Upper lobe of left lung (tissue), 6 donors: ENCODE measurements around the gene CPNE5. TPM values are rescaled to one million over a fixed set of nuclear protein-coding genes. Genes with fewer than 3 reads are reported as not detected.

Source experiments
- ATAC-seq, 2 donors: fragments of 200-7000 bp; cut with Tn5 transposase; one replicate each; pipeline ENCODE4 v1.9.1; 2022; ENCODE audit warnings: mild to moderate bottlenecking in 2 of 2, moderate library complexity in 2 of 2; ENCODE audit not compliant: low FRiP score in 2 of 2
- DNase-seq, 2 donors: peaks; one replicate each; pipeline ENCODE4 v3.0.0-alpha.2; 2019 to 2020
- H3K27ac ChIP-seq, 4 donors: fragments of 200-600 bp; sonication (generic); one replicate each; pipeline ENCODE4 v1.5.1; 2016 to 2019
- H3K27me3 ChIP-seq, 4 donors: fragments of 200-600 bp; sonication (generic); one replicate each; pipeline ENCODE4 v1.5.1; 2017 to 2019
- H3K36me3 ChIP-seq, 4 donors: fragments of 200-600 bp; sonication (generic); one replicate each; pipeline ENCODE4 v1.5.1; 2016 to 2019
- H3K4me1 ChIP-seq, 4 donors: fragments of 200-600 bp; sonication (generic); one replicate each; pipeline ENCODE4 v1.5.1; 2018 to 2019
- H3K4me3 ChIP-seq, 4 donors: fragments of 200-600 bp; sonication (generic); one replicate each; pipeline ENCODE4 v1.5.1; 2017 to 2019; ENCODE audit warnings: mild to moderate bottlenecking in 2 of 4, moderate library complexity in 1 of 4
- H3K9me3 ChIP-seq, 4 donors: fragments of 200-600 bp; sonication (generic); one replicate each; pipeline ENCODE4 v1.5.1; 2018 to 2019
- EP300 ChIP-seq, 4 donors: sonication (generic); formaldehyde crosslinking; IDR thresholded peaks; one replicate each; pipeline ENCODE4 v1.5.1; 2017; ENCODE audit warnings: antibody characterized with exemption in 4 of 4, control low read depth in 2 of 4
- POLR2A ChIP-seq, 4 donors: fragments of 450-650 bp; IDR thresholded peaks; one replicate each; pipeline ENCODE4 v1.5.1; 2016 to 2017; ENCODE audit warnings: antibody characterized with exemption in 4 of 4, mild to moderate bottlenecking in 2 of 4
- POLR2AphosphoS5 ChIP-seq, 2 donors: sonication (generic); formaldehyde crosslinking; IDR thresholded peaks; one replicate each; pipeline ENCODE4 v1.5.1; 2017; ENCODE audit warnings: antibody characterized with exemption in 2 of 2
- WGBS, 2 donors: methylation state at CpG; one replicate each; pipeline ENCODE4 v1.1.5; 2017 to 2018; 5-methylcytosine and 5-hydroxymethylcytosine counted together
- total RNA-seq, 6 donors: library from RNA; depleted of rRNA in 4 of 6; stranded (reverse); fragments of >200 nt in 4 of 6; gene quantifications; one replicate each; pipeline versions ENCODE4 v1.1.0 to v1.2.1, GENCODE V29; 2016 to 2021
- TF ChIP-seq, protein P1 (sequence below), 6 experiments: fragments of 450-650 bp in 4 of 6; fragments of 200-600 bp in 2 of 6; sonication (generic) in 2 of 6; IDR thresholded peaks; one replicate each; pipeline ENCODE4 v1.5.1; 2016 to 2019; ENCODE audit warnings: antibody characterized with exemption in 6 of 6
- donor health status: DM: no; HTN: no; CAD: no; lungs with moderate emphysema.
- donor health status: DM: no; HTN: yes; CAD: no; lungs with severe emphysema.

The CPNE5 gene
- total RNA-seq, 6 donors from 2014 or later, result 0.89 to 5.4 (median 2.5) TPM

GRCh38 chr6:36809156-36809555 lies 30.1 kb downstream of the CPNE5 start:
- WGBS, 2 donors, result 91 to 92% methylated on average over 6 of the region's 6 CpGs
- DNase-seq (no peak), ATAC-seq (no peak)
- Histone ChIP-seq H3K36me3 (no peaks in the 10 kb centered on the region), H3K4me1 (no peaks in the 10 kb centered on the region), H3K9me3 (no peaks in the 10 kb centered on the region), H3K27me3 (no peaks in the 10 kb centered on the region), H3K4me3 (no peak overlapping the region), H3K27ac (no peak overlapping the region)
- no peak for TF ChIP-seq POLR2AphosphoS5 (IDR thresholded peaks at IDR 0.05)
- TF ChIP-seq, protein P1, sequence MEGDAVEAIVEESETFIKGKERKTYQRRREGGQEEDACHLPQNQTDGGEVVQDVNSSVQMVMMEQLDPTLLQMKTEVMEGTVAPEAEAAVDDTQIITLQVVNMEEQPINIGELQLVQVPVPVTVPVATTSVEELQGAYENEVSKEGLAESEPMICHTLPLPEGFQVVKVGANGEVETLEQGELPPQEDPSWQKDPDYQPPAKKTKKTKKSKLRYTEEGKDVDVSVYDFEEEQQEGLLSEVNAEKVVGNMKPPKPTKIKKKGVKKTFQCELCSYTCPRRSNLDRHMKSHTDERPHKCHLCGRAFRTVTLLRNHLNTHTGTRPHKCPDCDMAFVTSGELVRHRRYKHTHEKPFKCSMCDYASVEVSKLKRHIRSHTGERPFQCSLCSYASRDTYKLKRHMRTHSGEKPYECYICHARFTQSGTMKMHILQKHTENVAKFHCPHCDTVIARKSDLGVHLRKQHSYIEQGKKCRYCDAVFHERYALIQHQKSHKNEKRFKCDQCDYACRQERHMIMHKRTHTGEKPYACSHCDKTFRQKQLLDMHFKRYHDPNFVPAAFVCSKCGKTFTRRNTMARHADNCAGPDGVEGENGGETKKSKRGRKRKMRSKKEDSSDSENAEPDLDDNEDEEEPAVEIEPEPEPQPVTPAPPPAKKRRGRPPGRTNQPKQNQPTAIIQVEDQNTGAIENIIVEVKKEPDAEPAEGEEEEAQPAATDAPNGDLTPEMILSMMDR (IDR thresholded peaks at IDR 0.05), result no peak
- no peak for TF ChIP-seq EP300 (IDR thresholded peaks at IDR 0.05)
- TF ChIP-seq POLR2A (IDR thresholded peaks at IDR 0.05), result no peak

DNA sequence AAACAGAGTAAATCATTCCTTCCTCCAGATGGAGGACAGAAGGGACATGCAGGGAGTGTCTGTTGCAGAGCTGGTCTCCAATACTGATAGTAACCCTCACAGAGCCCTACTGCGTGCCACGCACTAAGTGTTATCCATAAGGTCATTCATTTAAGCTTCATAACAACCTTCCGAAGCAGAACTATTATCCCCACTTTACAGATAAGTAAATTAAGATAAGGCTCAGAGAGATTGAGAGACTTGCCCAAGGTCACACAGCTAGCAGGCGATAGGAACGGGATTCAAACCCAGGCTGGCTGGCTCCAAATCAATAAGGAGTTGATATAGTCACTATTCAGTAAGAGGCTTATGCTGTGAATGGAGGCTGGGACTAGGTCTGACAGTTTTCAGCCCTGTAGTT lies 30.6 kb downstream of the CPNE5 start:
- TF ChIP-seq POLR2A (IDR thresholded peaks at IDR 0.05) (no peak), EP300 (IDR thresholded peaks at IDR 0.05) (no peak), POLR2AphosphoS5 (IDR thresholded peaks at IDR 0.05) (no peak)
- TF ChIP-seq, protein P1 (IDR thresholded peaks at IDR 0.05), result no peak
- ATAC-seq, result no peak
- WGBS, 2 donors, result 96 to 98% methylated on average over 5 of the region's 5 CpGs
- H3K27ac ChIP-seq, result no peak overlapping the region
- no peaks in the 10 kb centered on the region for H3K4me1 ChIP-seq
- no peaks in the 10 kb centered on the region for H3K9me3 ChIP-seq
- H3K4me3 ChIP-seq, result no peak overlapping the region
- no peak for DNase-seq
- no peaks in the 10 kb centered on the region for H3K36me3 ChIP-seq
- no peaks in the 10 kb centered on the region for H3K27me3 ChIP-seq

GRCh38 chr6:36807750-36808149 lies 31.5 kb downstream of the CPNE5 start:
- DNase-seq, result no peak
- Histone ChIP-seq H3K4me1 (no peaks in the 10 kb centered on the region), H3K27me3 (no peaks in the 10 kb centered on the region), H3K9me3 (no peaks in the 10 kb centered on the region), H3K27ac (no peak overlapping the region), H3K4me3 (no peak overlapping the region), H3K36me3 (no peaks in the 10 kb centered on the region)
- no peak for ATAC-seq
- TF ChIP-seq EP300 (IDR thresholded peaks at IDR 0.05) (no peak), POLR2A (IDR thresholded peaks at IDR 0.05) (no peak), POLR2AphosphoS5 (IDR thresholded peaks at IDR 0.05) (no peak)
- TF ChIP-seq, protein P1 (IDR thresholded peaks at IDR 0.05), result no peak
- WGBS, 2 donors, result 92 to 98% methylated on average over 7 of the region's 7 CpGs

- no peaks in the 10 kb centered on the region for H3K4me1 ChIP-seq
- no peak for ATAC-seq
These were observed 32.1 kb downstream of the CPNE5 start for GRCh38 chr6:36807143-36807542.

GRCh38 chr6:36805917-36806316 lies 33.3 kb downstream of the CPNE5 start:
- no peaks in the 10 kb centered on the region for H3K4me1 ChIP-seq

More at GRCh38 chr6:36807143-36807542, 32.1 kb downstream of the CPNE5 start:
- no peak for DNase-seq
- Histone ChIP-seq H3K27me3 (no peaks in the 10 kb centered on the region), H3K4me3 (no peak overlapping the region), H3K27ac (no peak overlapping the region), H3K36me3 (no peaks in the 10 kb centered on the region), H3K9me3 (no peaks in the 10 kb centered on the region)
- no peak for TF ChIP-seq POLR2A (IDR thresholded peaks at IDR 0.05)
- TF ChIP-seq, protein P1 (IDR thresholded peaks at IDR 0.05), result no peak
- no peak for TF ChIP-seq EP300 (IDR thresholded peaks at IDR 0.05)
- no peak for TF ChIP-seq POLR2AphosphoS5 (IDR thresholded peaks at IDR 0.05)
- 82 to 90% methylated on average over 5 of the region's 5 CpGs for WGBS, 2 donors

More at GRCh38 chr6:36805917-36806316, 33.3 kb downstream of the CPNE5 start:
- no peak overlapping the region for H3K27ac ChIP-seq
- no peaks in the 10 kb centered on the region for H3K27me3 ChIP-seq
- no peak for TF ChIP-seq POLR2AphosphoS5 (IDR thresholded peaks at IDR 0.05)
- no peak for TF ChIP-seq POLR2A (IDR thresholded peaks at IDR 0.05)
- no peak for TF ChIP-seq EP300 (IDR thresholded peaks at IDR 0.05)
- TF ChIP-seq, protein P1 (IDR thresholded peaks at IDR 0.05), result no peak
- H3K9me3 ChIP-seq, result no peaks in the 10 kb centered on the region
- no peak for ATAC-seq
- no peak for DNase-seq
- WGBS, 2 donors, result 83 to 92% methylated on average over 2 to 3 of the region's 8 CpGs
- no peak overlapping the region for H3K4me3 ChIP-seq
- no peaks in the 10 kb centered on the region for H3K36me3 ChIP-seq
